H54 (cell line): Measurements from ENCODE around the gene PARL.

Experiments
- DNase-seq: peaks from one replicate; pipeline ENCODE4 v3.0.0; 2011; ENCODE audit warnings: low spot score, mixed read lengths; ENCODE audit not compliant: insufficient read length
- FAIRE-seq: peaks from 3 replicates; lab custom pipeline; 2011; peaks lifted over from hg19 to GRCh38; lab: Jason Lieb, UNC
- POLR2A ChIP-seq: IDR thresholded peaks from 2 replicates; pipeline ENCODE4 v1.6.1; 2011; ENCODE audit warnings: low read depth, mild to moderate bottlenecking, low read length

PARL gene

GRCh38 chr3:183912895-183913579 is 28.4 kb upstream of the PARL start:
- no peak for TF ChIP-seq POLR2A
- FAIRE-seq (no peak), DNase-seq (no peak)

DNA sequence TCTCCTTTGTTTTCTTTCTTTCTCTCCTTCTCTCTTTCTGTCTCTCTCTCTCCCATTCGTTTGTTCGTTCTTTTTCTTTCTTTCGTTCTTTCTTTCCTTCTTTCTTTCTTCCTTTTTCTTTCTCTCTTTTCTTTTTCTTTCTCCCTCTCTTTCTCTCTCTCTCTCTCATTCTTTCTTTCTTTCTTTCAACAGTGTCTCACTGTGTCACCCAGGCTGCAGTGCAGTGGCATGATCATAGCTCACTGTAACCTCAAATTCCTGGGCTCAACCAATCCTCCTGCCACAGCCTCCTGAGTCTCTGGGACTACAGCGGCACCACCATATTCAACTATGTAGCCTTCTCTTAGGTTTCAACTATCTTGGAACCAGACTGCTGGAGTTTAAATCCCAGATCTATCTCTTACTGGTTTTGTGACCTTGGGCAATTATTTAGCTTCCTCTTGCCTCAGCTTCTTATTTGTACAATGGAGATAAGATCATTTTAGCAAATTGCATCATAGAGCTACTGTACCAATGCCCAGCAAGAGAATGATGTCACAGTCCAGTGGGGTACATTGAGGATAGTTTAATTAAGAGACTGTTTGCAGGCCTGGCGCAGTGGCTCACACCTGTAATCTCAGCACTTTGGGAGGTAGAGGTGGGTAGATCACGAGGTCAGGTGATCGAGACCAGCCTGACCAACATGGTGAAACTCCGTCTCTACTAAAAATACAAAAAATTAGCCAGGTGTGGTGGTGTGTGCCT is 27.3 kb upstream of the PARL start:
- no peak for TF ChIP-seq POLR2A
- DNase-seq (no peak), FAIRE-seq (no peak)

DNA sequence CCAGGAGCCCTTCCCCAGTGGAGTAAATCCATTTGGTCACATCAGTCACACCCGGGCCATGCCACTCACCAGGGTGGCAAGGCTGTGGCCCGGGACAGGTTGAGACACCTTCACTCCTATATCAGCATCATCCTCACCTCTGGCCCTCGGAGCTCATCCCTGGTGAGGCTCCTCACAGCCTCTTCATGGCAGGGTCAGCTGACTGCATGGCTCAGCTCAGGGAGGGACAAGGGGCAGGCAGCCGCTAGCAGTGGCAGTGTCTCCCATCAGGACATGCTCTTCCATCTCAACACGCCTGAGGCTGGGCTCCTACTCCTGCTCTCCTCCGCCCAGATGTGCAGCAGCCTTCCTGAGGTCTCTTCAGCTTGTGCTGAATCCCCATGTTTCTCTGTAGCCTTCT is 26.4 kb upstream of the PARL start:
- no peak for TF ChIP-seq POLR2A
- DNase-seq (no peak), FAIRE-seq (no peak)

DNA sequence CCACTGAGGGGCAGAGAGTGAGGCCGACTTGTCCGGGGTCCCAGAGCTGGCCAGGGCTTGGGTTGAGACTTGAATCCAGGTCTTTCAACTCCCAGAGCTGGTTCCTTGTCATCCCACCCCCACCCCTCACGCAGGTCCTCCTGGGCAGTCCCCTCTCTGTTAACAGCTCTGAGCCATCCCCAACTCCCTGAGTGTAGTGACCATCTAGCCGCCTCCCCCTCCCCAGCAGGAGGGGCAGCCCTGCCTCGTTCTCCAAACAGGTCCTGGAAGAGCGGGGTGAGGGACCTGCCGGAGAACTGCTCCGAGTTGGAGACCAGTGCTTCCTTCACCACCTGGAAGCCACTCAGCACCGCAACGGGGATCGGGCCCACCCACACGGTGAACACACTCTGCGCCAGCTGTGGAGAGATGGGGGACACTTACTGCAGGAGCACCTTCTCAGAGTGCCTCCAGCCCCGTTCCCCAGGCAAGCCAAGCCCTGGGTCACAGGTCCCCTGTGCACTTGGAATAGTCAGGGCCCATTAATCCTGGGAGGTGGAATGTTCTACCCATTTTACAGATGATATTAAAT is 24.4 kb upstream of the PARL start:
- TF ChIP-seq POLR2A, result no peak
- FAIRE-seq, result no peak
- no peak for DNase-seq

DNA sequence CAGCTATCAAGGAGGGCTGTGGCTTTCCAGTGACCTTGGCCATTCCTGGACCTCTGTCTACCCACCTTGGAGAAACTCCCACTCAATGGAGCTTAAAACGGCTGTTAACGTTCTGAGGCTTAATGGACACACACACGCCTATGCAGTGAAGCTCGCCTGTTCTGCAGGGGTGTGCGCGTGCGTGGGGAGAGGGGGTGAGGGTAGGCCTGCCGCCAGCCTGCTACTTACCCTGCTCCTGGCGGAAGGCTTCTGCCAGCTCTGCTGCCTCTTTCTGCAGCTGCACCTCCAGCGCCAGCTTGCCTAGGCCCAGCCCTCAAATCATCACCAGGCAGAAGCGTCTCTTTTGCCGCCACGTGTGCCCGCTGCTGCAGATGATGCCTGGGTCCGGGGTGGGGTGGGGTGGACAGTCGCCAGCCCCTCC is 23.2 kb upstream of the PARL start:
- DNase-seq, result no peak
- FAIRE-seq, result no peak
- TF ChIP-seq POLR2A, result no peak

DNA sequence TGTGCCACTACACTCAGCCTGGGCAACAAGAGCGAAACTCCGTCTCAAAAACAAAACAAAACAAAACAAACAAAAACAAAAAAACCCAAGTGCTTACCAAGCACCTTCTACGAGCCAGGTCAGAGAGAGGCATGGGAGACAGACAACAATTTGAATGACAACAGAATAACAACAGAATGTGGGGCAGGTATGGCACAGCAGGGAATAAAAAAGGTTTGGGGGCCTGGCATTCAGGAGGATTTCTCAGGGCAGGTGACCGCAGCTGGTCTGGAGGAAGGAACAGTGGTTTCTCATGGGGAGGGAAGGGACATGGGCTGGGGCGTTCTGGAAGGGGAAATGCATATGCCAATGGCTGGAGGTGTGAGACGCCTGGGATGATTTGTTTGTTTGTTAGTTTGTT is 22.5 kb upstream of the PARL start:
- TF ChIP-seq POLR2A, result no peak
- FAIRE-seq (no peak), DNase-seq (no peak)

DNA sequence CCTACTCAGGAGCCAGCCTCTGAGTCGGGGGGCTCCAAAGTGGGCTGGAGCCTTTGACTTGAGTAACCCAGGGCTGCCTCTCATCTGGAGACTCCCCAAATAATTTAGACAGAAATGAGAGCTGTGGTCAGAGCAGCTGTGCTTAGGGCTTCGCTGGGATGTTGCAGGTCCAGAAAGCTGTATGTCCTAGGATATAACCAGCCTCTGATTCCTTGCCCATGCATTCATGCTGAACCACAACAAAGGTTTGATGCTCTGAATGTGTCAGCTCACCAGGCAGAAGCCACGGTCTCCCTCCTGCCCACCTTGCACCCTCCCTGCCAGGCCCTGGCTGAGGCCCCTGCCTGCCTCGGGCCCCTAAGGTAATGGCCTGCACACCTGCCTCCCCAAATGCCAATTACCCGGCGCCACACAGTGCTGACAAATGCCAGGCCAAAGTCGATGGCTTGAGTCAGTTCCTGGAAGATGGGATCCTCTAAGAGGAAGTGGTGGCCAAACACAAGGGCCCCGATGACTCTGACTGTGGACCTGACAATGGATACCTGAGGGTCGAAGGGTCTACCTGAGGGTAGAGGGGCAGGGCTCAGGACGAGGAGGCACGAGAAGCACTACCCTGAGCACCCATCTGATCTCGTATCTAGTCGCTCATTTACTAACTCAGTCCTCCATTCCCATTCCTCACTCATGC is 21.7 kb upstream of the PARL start:
- DNase-seq (no peak), FAIRE-seq (no peak)
- no peak for TF ChIP-seq POLR2A

GRCh38 chr3:183904833-183905780 is 20.4 kb upstream of the PARL start:
- no peak for TF ChIP-seq POLR2A
- FAIRE-seq (no peak), DNase-seq (no peak)

- DNase-seq (no peak), FAIRE-seq (no peak)
- no peak for TF ChIP-seq POLR2A
These were observed 13.3 kb upstream of the PARL start for GRCh38 chr3:183898028-183898431.

- no peak for TF ChIP-seq POLR2A
- FAIRE-seq (no peak), DNase-seq (no peak)
These were observed 12.9 kb upstream of the PARL start for GRCh38 chr3:183897606-183898005.

- FAIRE-seq (no peak), DNase-seq (no peak)
- TF ChIP-seq POLR2A, result no peak
These were observed 11.9 kb upstream of the PARL start for GRCh38 chr3:183896610-183897009.

DNA sequence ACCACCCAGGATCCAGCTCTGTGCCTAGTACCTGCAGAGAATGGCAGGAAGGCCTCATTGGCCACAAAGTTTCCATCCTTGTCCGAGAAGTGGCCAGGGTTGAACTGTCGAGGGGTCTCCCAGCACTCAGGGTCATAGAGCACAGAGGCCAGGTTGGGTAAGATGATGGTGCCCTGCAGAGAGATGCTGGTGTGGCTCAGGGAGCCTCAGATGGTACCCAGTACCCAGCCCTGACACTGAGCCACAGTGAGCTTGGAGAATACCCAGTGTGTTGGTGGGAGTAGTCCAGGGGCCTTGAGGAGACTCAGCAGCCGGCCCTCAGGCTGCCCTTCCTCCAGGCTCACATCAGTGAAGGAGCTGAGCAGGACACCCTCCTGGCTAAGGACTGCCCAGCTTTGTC is 11.5 kb upstream of the PARL start:
- FAIRE-seq (no peak), DNase-seq (no peak)
- TF ChIP-seq POLR2A, result no peak

GRCh38 chr3:183895774-183896173 is 11.1 kb upstream of the PARL start:
- no peak for DNase-seq
- TF ChIP-seq POLR2A, result no peak
- no peak for FAIRE-seq
